Measurements from ENCODE around the gene ZNF609. TPM values are rescaled to one million over a fixed set of nuclear protein-coding genes. Genes with fewer than 3 reads are reported as not detected.

The ZNF609 gene
- polyA plus RNA-seq, 2 of the 4 experiments (the other 2 are of a cell fraction): 19.6 to 39.9 TPM

- peak; percentile 86 to 98 for DNase-seq (ENCODE audit: low read depth in 1 of 2, low spot score in 1 of 2)
- peak; percentile 95 to 97 for ATAC-seq
- ChIA-PET CTCF (interaction anchor here (0.5 to 27.3 kb wide), 75 partner anchors 9 to 518 kb away, joined by 3 to 1052 read pairs (median 4); partner anchors contain the start of genes CSNK1G1, PPIB, TRIP4 and ZNF609), POLR2A (interaction anchor here (1.4 kb wide), 1 partner anchor 254 kb away, joined by 3 read pairs; no protein-coding TSS in a partner anchor)
- H3K4me1 ChIP-seq: peaks cover 4% of the 10 kb centered on the region; the same call in 1 of the 3 replicates
- H3K4me2 ChIP-seq: no peak overlapping the region
- 28% methylated on average over 9 of the region's 9 CpGs for WGBS (ENCODE audit: missing lambda C conversion rate)
- FAIRE-seq: peak; percentile 96
- no peaks in the 10 kb centered on the region for H3K9me3 ChIP-seq
- peak overlapping the region in 1 of 2 experiments; percentile 9; a peak in 1 of 6 replicates for H3K27ac ChIP-seq
- peak; percentile 90 for TF ChIP-seq SMC3 (IDR thresholded peaks at IDR 0.05)
- peak; percentile 99 for TF ChIP-seq CTCF (IDR thresholded peaks at IDR 0.05)
- TF ChIP-seq JUN (IDR thresholded peaks at IDR 0.05): no peak
- no peak for TF ChIP-seq JUNB (IDR thresholded peaks at IDR 0.05)
- TF ChIP-seq RAD21 (conservative IDR thresholded peaks at IDR 0.05 in 1 of 2, IDR thresholded peaks at IDR 0.05 in 1 of 2): peak; percentile 97 to 99
- TF ChIP-seq EP300 (IDR thresholded peaks at IDR 0.05): no peak
- TF ChIP-seq MAX (IDR thresholded peaks at IDR 0.05): peak; percentile 76
- H3K4me3 ChIP-seq: no peak overlapping the region
Observed at GRCh38 chr15:64681424-64682024, 221.1 kb downstream of the ZNF609 start.

- no peak for TF ChIP-seq HES2 (IDR thresholded peaks at IDR 0.05)
- TF ChIP-seq MYC (IDR thresholded peaks at IDR 0.05; ENCODE audit: borderline replicate concordance, low read length): no peak
- TF ChIP-seq SREBF2 (IDR thresholded peaks at IDR 0.05): no peak
- no peak for TF ChIP-seq FOXS1 (CRISPR knock-in tag; IDR thresholded peaks at IDR 0.05)
- TF ChIP-seq EHMT2 (IDR thresholded peaks at IDR 0.05; ENCODE audit: low read depth): no peak
- no peak for TF ChIP-seq RFX5 (IDR thresholded peaks at IDR 0.05)
- no peak for TF ChIP-seq CTCF (IDR thresholded peaks at IDR 0.05)
- TF ChIP-seq POLR2A (IDR thresholded peaks at IDR 0.05; ENCODE audit: low read length): no peak
- no peak for TF ChIP-seq RNF2 (IDR thresholded peaks at IDR 0.05; ENCODE audit: borderline replicate concordance, low read depth)
- no peak for TF ChIP-seq KDM5A (IDR thresholded peaks at IDR 0.05)
- TF ChIP-seq ZC3H11A (IDR thresholded peaks at IDR 0.05): no peak
- no peak for TF ChIP-seq RCOR1 (IDR thresholded peaks at IDR 0.05; ENCODE audit: low read depth, low read length)
- TF ChIP-seq MAZ (IDR thresholded peaks at IDR 0.05; ENCODE audit: borderline replicate concordance, low read depth, low read length): no peak
- TF ChIP-seq CHD2 (IDR thresholded peaks at IDR 0.05; ENCODE audit: low read length, partially characterized antibody): no peak
- no peak for TF ChIP-seq PHF8 (IDR thresholded peaks at IDR 0.05; ENCODE audit: borderline replicate concordance, low read depth)
- DNase-seq (ENCODE audit: low read depth in 1 of 2, low spot score in 1 of 2): no peak
- no peak for ATAC-seq
- Histone ChIP-seq H3K27ac (no peak overlapping the region), H3K4me3 (no peak overlapping the region), H3K9me3 (no peaks in the 10 kb centered on the region), H3K4me1 (peaks cover 4% of the 10 kb centered on the region; the same call in 1 of the 3 replicates), H3K4me2 (no peak overlapping the region)
- CTCF ChIA-PET: interaction anchor here (0.5 to 27.3 kb wide), 38 partner anchors 9 to 519 kb away, joined by 3 to 1052 read pairs (median 6); partner anchors contain the start of genes CSNK1G1, PPIB, TRIP4 and ZNF609
- POLR2A ChIA-PET: no interaction called here
- 74% methylated on average over 3 of the region's 3 CpGs for whole genome bisulfite sequencing (ENCODE audit: missing lambda C conversion rate)
- FAIRE-seq: no peak
Observed at GRCh38 chr15:64682255-64682654, 221.9 kb downstream of the ZNF609 start.

Measured in A549 (cell line).